A673 (cell line): ENCODE measurements around the gene SLC12A7.

ENCODE experiments used
- EZH2 ChIP-seq: fragments of 200-600 bp; sonication (generic); IDR thresholded peaks from 2 replicates; pipeline ENCODE4 v1.6.1; 2017; ENCODE audit warnings: borderline replicate concordance, low read depth, mild to moderate bottlenecking, mixed read lengths, antibody characterized with exemption, low read length; ENCODE audit not compliant: poor library complexity, severe bottlenecking
- TF ChIP-seq, protein P1 (sequence below): fragments of 300-800, 200-600 bp; sonication (generic); conservative IDR thresholded peaks from 2 replicates; pipeline ENCODE4 v1.5.1; 2017; ENCODE audit warnings: low read depth, mild to moderate bottlenecking, antibody characterized with exemption, low read length, moderate library complexity, mixed read lengths

DNA sequence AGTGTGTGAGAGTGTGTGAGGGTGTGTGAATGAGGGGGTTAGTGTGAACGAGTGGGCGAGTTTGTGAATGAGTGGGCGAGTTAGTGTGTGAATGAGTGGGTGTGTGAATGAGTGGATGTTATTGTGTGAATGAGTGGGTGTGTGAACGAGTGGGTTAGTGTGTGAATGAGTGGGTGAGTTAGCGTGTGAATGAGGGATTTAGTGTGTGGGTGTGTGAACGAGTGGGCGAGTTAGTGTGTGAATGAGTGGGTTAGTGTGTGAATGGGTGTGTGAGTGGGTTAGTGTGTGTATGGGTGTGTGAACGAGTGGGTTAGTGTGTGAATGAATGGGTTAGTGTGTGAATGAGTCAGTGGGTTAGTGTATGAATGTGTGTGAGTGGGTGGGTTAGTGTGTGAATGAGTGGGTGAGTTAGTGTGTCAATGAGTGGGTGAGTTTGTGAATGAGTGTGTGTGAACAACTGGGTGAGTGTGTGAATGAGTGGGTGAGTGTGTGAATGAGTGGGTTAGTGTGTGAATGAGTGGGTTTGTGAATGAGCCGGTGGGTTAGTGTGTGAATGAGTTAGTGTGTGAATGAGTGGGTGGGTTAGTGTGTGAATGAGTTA, 65.8 kb downstream of the SLC12A7 start:
- TF ChIP-seq, protein P1, sequence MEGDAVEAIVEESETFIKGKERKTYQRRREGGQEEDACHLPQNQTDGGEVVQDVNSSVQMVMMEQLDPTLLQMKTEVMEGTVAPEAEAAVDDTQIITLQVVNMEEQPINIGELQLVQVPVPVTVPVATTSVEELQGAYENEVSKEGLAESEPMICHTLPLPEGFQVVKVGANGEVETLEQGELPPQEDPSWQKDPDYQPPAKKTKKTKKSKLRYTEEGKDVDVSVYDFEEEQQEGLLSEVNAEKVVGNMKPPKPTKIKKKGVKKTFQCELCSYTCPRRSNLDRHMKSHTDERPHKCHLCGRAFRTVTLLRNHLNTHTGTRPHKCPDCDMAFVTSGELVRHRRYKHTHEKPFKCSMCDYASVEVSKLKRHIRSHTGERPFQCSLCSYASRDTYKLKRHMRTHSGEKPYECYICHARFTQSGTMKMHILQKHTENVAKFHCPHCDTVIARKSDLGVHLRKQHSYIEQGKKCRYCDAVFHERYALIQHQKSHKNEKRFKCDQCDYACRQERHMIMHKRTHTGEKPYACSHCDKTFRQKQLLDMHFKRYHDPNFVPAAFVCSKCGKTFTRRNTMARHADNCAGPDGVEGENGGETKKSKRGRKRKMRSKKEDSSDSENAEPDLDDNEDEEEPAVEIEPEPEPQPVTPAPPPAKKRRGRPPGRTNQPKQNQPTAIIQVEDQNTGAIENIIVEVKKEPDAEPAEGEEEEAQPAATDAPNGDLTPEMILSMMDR = no peak
- TF ChIP-seq EZH2 = no peak
